K562 (cell line): ENCODE data around the gene TLE3. TPM values are rescaled to one million over a fixed set of nuclear protein-coding genes. Genes with fewer than 3 reads are reported as not detected.

ENCODE experiments used
- CBX2 ChIP-seq: fragments of 200-600 bp; sonication (generic); IDR thresholded peaks from one replicate; pipeline ENCODE4 v1.6.1; 2012; ENCODE audit warnings: mild to moderate bottlenecking, low read length, inconsistent platforms; ENCODE audit not compliant: insufficient read depth, poor library complexity, severe bottlenecking
- CCAR2 ChIP-seq: fragments of 200-400 bp; formaldehyde crosslinking; IDR thresholded peaks from 2 replicates; pipeline ENCODE4 v1.6.1; 2017; ENCODE audit warnings: mild to moderate bottlenecking, low read depth, low read length
- ELF4 ChIP-seq: fragments of 450-650 bp; formaldehyde crosslinking; IDR thresholded peaks from 2 replicates; pipeline ENCODE4 v1.4.0; 2022; ENCODE audit warnings: missing genetic modification characterization
- EP300 ChIP-seq: IDR thresholded peaks from 2 replicates; pipeline ENCODE4 v1.6.1; 2012; ENCODE audit warnings: low read length, improper control_type of control experiment
- ESRRB ChIP-seq: fragments of 250-450 bp; sonication (Bioruptor Pico); IDR thresholded peaks from 2 replicates; pipeline ENCODE4 v1.5.0; 2020; ENCODE audit warnings: mild to moderate bottlenecking, moderate library complexity, borderline replicate concordance
- GMEB1 ChIP-seq: fragments of 250-450 bp; sonication (Bioruptor Pico); IDR thresholded peaks from 2 replicates; pipeline ENCODE4 v1.4.0; 2020; ENCODE audit warnings: mild to moderate bottlenecking
- GTF2B ChIP-seq: IDR thresholded peaks from 2 replicates; pipeline ENCODE4 v1.6.1; 2011; ENCODE audit not compliant: insufficient read length; ENCODE audit errors: extremely low read depth
- MED1 ChIP-seq: sonication (generic); formaldehyde crosslinking; IDR thresholded peaks from 2 replicates; pipeline ENCODE4 v1.8.1; 2023; ENCODE audit warnings: missing genetic modification reagents, borderline replicate concordance
- MIER1 ChIP-seq: fragments of 450-650 bp; IDR thresholded peaks from 2 replicates; pipeline ENCODE4 v1.6.1; 2016; ENCODE audit warnings: antibody characterized with exemption, mild to moderate bottlenecking, low read depth
- MLX ChIP-seq, 2 experiments: fragments of 450-650 bp in 1 of 2; sonication (generic) in 1 of 2; formaldehyde crosslinking; conservative IDR thresholded peaks; 2 replicates each; pipeline versions ENCODE4 v1.4.0 to v1.8.1; 2020 to 2022; ENCODE audit warnings: mild to moderate bottlenecking in 1 of 2, missing genetic modification reagents in 1 of 2
- MTF1 ChIP-seq: fragments of 250-450 bp; sonication (Bioruptor Pico); IDR thresholded peaks from 2 replicates; pipeline ENCODE4 v1.9.0; 2021; ENCODE audit warnings: moderate library complexity, mild to moderate bottlenecking, inconsistent platforms, borderline replicate concordance
- NCOA1 ChIP-seq: fragments of 450-650 bp; IDR thresholded peaks from 2 replicates; pipeline ENCODE4 v1.6.1; 2016; ENCODE audit warnings: low read depth
- POLR2H ChIP-seq: IDR thresholded peaks from 2 replicates; pipeline ENCODE4 v1.6.1; 2016; ENCODE audit warnings: missing genetic modification characterization, low read depth, mild to moderate bottlenecking, control low read depth, missing compliant biosample characterization, moderate library complexity
- RBM17 ChIP-seq: fragments of 200-400 bp; formaldehyde crosslinking; IDR thresholded peaks from 2 replicates; pipeline ENCODE4 v1.6.1; 2017; ENCODE audit warnings: low read depth, mild to moderate bottlenecking, low read length, borderline replicate concordance
- SPI1 ChIP-seq: IDR thresholded peaks from 2 replicates; pipeline ENCODE4 v1.6.1; 2011; ENCODE audit warnings: low read depth, low read length, control low read depth, borderline replicate concordance
- STAT5B ChIP-seq: fragments of 250-450 bp; sonication (Bioruptor Pico); IDR thresholded peaks from 2 replicates; pipeline ENCODE4 v1.8.0; 2021; ENCODE audit warnings: mild to moderate bottlenecking, inconsistent platforms
- TARDBP ChIP-seq: fragments of 450-650 bp; IDR thresholded peaks from 2 replicates; pipeline ENCODE4 v1.6.1; 2016
- TFAP4 ChIP-seq: sonication (generic); formaldehyde crosslinking; IDR thresholded peaks from 2 replicates; pipeline ENCODE4 v1.8.0; 2022; ENCODE audit warnings: missing genetic modification reagents, mild to moderate bottlenecking, moderate library complexity, borderline replicate concordance
- ZNF217 ChIP-seq: sonication (generic); formaldehyde crosslinking; IDR thresholded peaks from 2 replicates; pipeline ENCODE4 v1.8.0; 2022; ENCODE audit warnings: mild to moderate bottlenecking, missing genetic modification reagents
- ZNF445 ChIP-seq: fragments of 250-450 bp; sonication (Bioruptor Pico); IDR thresholded peaks from 2 replicates; pipeline ENCODE4 v1.4.0; 2020; ENCODE audit warnings: low read depth, mild to moderate bottlenecking, moderate library complexity
- ZNF512 ChIP-seq: IDR thresholded peaks from 2 replicates; pipeline ENCODE4 v1.6.1; 2016; ENCODE audit warnings: missing genetic modification characterization, missing compliant biosample characterization
- ZZZ3 ChIP-seq: fragments of 450-650 bp; IDR thresholded peaks from 2 replicates; pipeline ENCODE4 v1.6.1; 2016; ENCODE audit warnings: antibody characterized with exemption, mild to moderate bottlenecking, moderate library complexity
- polyA plus RNA-seq, 8 experiments: library from polyadenylated mRNA; depleted of rRNA in 4 of 8; stranded (reverse) in 5 of 8; unstranded in 3 of 8; fragments of >200 nt; fragmentation: Nextera tagmentation in 2 of 8; fragmentation: Illumina TruSeq in 1 of 8; extraction: Ambion mirVana in 2 of 8; extraction: Trizol in 1 of 8; gene quantifications; 2 replicates each; pipeline versions ENCODE4 v1.2.1 to v1.2.3, GENCODE V29; 2011 to 2014; ENCODE audit warnings: inconsistent platforms in 1 of 8, missing spikeins in 1 of 8
- total RNA-seq, 7 experiments: library from RNA; depleted of rRNA in 6 of 7; stranded (reverse); fragments of >200 nt in 6 of 7; fragmentation: Illumina TruSeq in 2 of 7; extraction: Trizol in 2 of 7; gene quantifications; 2 replicates each; pipeline versions ENCODE4 v1.2.1 to v1.2.3, GENCODE V29; 2011 to 2021; ENCODE audit warnings: low replicate concordance in 1 of 7

TLE3 gene
- total and polyA plus RNA-seq, 9 of the 15 experiments (the other 6 are each of a cell fraction or from before 2014, with no cell fraction given) = 1.5 to 84.2 (median 14.1) TPM

GRCh38 chr15:70097321-70098152 is at the start of gene TLE3 (continued):
- TF ChIP-seq CBX2 (no peak), ZNF445 (CRISPR knock-in tag) (no peak), ZNF217 (no peak), ESRRB (CRISPR knock-in tag) (no peak), STAT5B (CRISPR knock-in tag) (no peak), EP300 (no peak), NCOA1 (peak; percentile 56; the same call in 1 of the 2 replicates), POLR2H (tag) (no peak; the same call in 1 of the 2 replicates), MLX (CRISPR knock-in tag; conservative IDR thresholded peaks at IDR 0.05) (no peak), ZNF512 (no peak), ZZZ3 (no peak), GTF2B (no peak), TARDBP (no peak), MED1 (CRISPR knock-in tag) (no peak), ELF4 (CRISPR knock-in tag) (0 out of 2 replicates have a peak, but pooled peaks have one; percentile 68), GMEB1 (no peak), MTF1 (CRISPR knock-in tag) (no peak), MIER1 (0 out of 2 replicates have a peak, but pooled peaks have one; percentile 39), RBM17 (no peak), TFAP4 (CRISPR knock-in tag) (peak; percentile 50; the same call in 1 of the 2 replicates), CCAR2 (no peak), SPI1 (no peak)
